H1 (cell line): ENCODE measurements around the gene ZNF346. TPM values are rescaled to one million over a fixed set of nuclear protein-coding genes. Genes with fewer than 3 reads are reported as not detected.
"Not testable (repeated sequence)": the region's sequence is repeated elsewhere in the genome, so short reads cannot be mapped to it uniquely, and the experiment has no call there.

Experiments
- CTCF ChIA-PET: fragments of 300-600 bp; sonication (Branson Sonifier 250); formaldehyde crosslinking; loops from one replicate; lab custom pipeline; 2021; ENCODE audit not compliant: partially characterized antibody; lab: Charles Lee
- POLR2A ChIA-PET: fragments of 300-600 bp; sonication (Branson Sonifier 250); formaldehyde crosslinking; loops from one replicate; lab custom pipeline; 2021; ENCODE audit warnings: inconsistent platforms; ENCODE audit not compliant: partially characterized antibody; lab: Charles Lee
- DNase-seq, 2 experiments: peaks; one replicate each; pipeline versions ENCODE4 v3.0.0 to v3.0.0-alpha.2; 2010 to 2022; ENCODE audit warnings: low spot score in 2 of 2, low read depth in 1 of 2, mixed read lengths in 1 of 2
- FAIRE-seq: peaks from 2 replicates; lab custom pipeline; 2011; peaks lifted over from hg19 to GRCh38; lab: Jason Lieb, UNC
- H2AFZ ChIP-seq: 2 replicates; pipeline ENCODE4 v1.8.1; 2012; ENCODE audit warnings: low read length, inconsistent platforms
- H2AK5ac ChIP-seq: 2 replicates; pipeline ENCODE4 v1.6.1; 2013; ENCODE audit warnings: low read depth, low read length
- H2BK120ac ChIP-seq: replicated peaks from 2 replicates; pipeline ENCODE3; 2013; ENCODE audit warnings: low read depth, low read length, inconsistent platforms
- H2BK12ac ChIP-seq: 2 replicates; pipeline ENCODE4 v1.6.1; 2013; ENCODE audit warnings: low read depth, low read length
- H2BK15ac ChIP-seq: 2 replicates; pipeline ENCODE4 v1.6.1; 2013; ENCODE audit warnings: low read length
- H2BK20ac ChIP-seq: 2 replicates; pipeline ENCODE4 v1.6.1; 2013; ENCODE audit warnings: low read length
- H2BK5ac ChIP-seq: 2 replicates; pipeline ENCODE4 v1.6.1; 2013; ENCODE audit warnings: low read depth, low read length
- H3K14ac ChIP-seq: 2 replicates; pipeline ENCODE4 v1.6.1; 2013; ENCODE audit warnings: inconsistent platforms; ENCODE audit not compliant: insufficient read length
- H3K18ac ChIP-seq: 2 replicates; pipeline ENCODE4 v1.6.1; 2013; ENCODE audit warnings: low read length; ENCODE audit errors: extremely low read depth
- H3K23ac ChIP-seq: 2 replicates; pipeline ENCODE4 v1.6.1; 2013; ENCODE audit warnings: inconsistent platforms; ENCODE audit not compliant: insufficient read length
- H3K23me2 ChIP-seq: 2 replicates; pipeline ENCODE4 v1.6.1; 2013; ENCODE audit warnings: low read depth, low read length
- H3K27ac ChIP-seq: 2 replicates; pipeline ENCODE4 v1.6.1; 2011; ENCODE audit warnings: low read depth, low read length, inconsistent platforms
- H3K27me3 ChIP-seq, 4 experiments: replicated peaks in 1 of 4; 1 replicate in 1 of 4; 2 replicates in 3 of 4; pipeline versions ENCODE4 v1.6.1 to v1.8.1; 2011 to 2013; ENCODE audit warnings: low read length in 3 of 4, mild to moderate bottlenecking in 3 of 4, inconsistent platforms in 2 of 4, mixed read lengths in 2 of 4, moderate library complexity in 1 of 4; ENCODE audit not compliant: control insufficient read depth in 3 of 4, insufficient read depth in 3 of 4; ENCODE audit errors: extremely low read depth in 1 of 4
- H3K36me3 ChIP-seq, 4 experiments: 2 replicates each; pipeline versions ENCODE4 v1.6.1 to v1.8.1; 2011 to 2013; ENCODE audit warnings: mild to moderate bottlenecking in 4 of 4, low read length in 3 of 4, moderate library complexity in 2 of 4, control low read depth in 1 of 4, inconsistent platforms in 1 of 4; ENCODE audit not compliant: insufficient read depth in 4 of 4, control insufficient read depth in 2 of 4
- H3K4ac ChIP-seq: replicated peaks from 2 replicates; pipeline ENCODE3; 2013; ENCODE audit warnings: low read length, low read depth, mixed read lengths, inconsistent platforms; ENCODE audit not compliant: insufficient read length
- H3K4me1 ChIP-seq, 4 experiments: replicated peaks in 1 of 4; 1 replicate in 1 of 4; 2 replicates in 3 of 4; pipeline versions ENCODE4 v1.6.1 to v1.8.1; 2011 to 2013; ENCODE audit warnings: low read length in 3 of 4, inconsistent platforms in 2 of 4, mixed read lengths in 1 of 4; ENCODE audit not compliant: insufficient read depth in 4 of 4, control insufficient read depth in 3 of 4
- H3K4me2 ChIP-seq, 2 experiments: 2 replicates each; pipeline versions ENCODE4 v1.6.1 to v1.8.1; 2011 to 2013; ENCODE audit warnings: low read depth in 2 of 2, low read length in 2 of 2, control low read depth in 1 of 2, inconsistent platforms in 1 of 2, mild to moderate bottlenecking in 1 of 2; ENCODE audit not compliant: insufficient read depth in 1 of 2
- H3K4me3 ChIP-seq, 4 experiments: fragments of 200-600, 300-600 bp in 1 of 4; sonication (generic), shearing (Covaris generic), sonication (Bioruptor Twin) in 1 of 4; 2 replicates each; pipeline versions ENCODE4 v1.5.1 to v1.8.1; 2011 to 2016; ENCODE audit warnings: low read length in 4 of 4, low read depth in 3 of 4, control low read depth in 2 of 4, inconsistent platforms in 2 of 4, mild to moderate bottlenecking in 2 of 4, mixed read lengths in 1 of 4, moderate library complexity in 1 of 4; ENCODE audit not compliant: insufficient read depth in 2 of 4; ENCODE audit errors: extremely low read depth in 1 of 4
- H3K56ac ChIP-seq: replicated peaks from 2 replicates; pipeline ENCODE3; 2013; ENCODE audit warnings: low read depth, mild to moderate bottlenecking, mixed read lengths, low read length, inconsistent platforms; ENCODE audit not compliant: insufficient read length
- H3K79me1 ChIP-seq: 2 replicates; pipeline ENCODE4 v1.6.1; 2013; ENCODE audit warnings: low read depth, low read length, control low read depth
- H3K79me2 ChIP-seq, 2 experiments: 2 replicates each; pipeline versions ENCODE4 v1.6.1 to v1.8.1; 2012 to 2013; ENCODE audit warnings: low read length in 2 of 2, mild to moderate bottlenecking in 2 of 2, inconsistent platforms in 1 of 2; ENCODE audit not compliant: insufficient read depth in 2 of 2, control insufficient read depth in 1 of 2
- H3K9ac ChIP-seq, 4 experiments: replicated peaks in 1 of 4; 1 replicate in 1 of 4; 2 replicates in 3 of 4; pipeline versions ENCODE4 v1.6.1 to v1.8.1; 2011 to 2013; ENCODE audit warnings: low read depth in 3 of 4, low read length in 3 of 4, control low read depth in 2 of 4, mild to moderate bottlenecking in 2 of 4, moderate library complexity in 2 of 4, inconsistent platforms in 1 of 4; ENCODE audit errors: extremely low read depth in 1 of 4
- H3K9me3 ChIP-seq, 2 experiments: 2 replicates each; pipeline versions ENCODE4 v1.6.1 to v1.8.1; 2012 to 2013; ENCODE audit warnings: mild to moderate bottlenecking in 2 of 2, moderate library complexity in 2 of 2, control low read depth in 1 of 2, inconsistent platforms in 1 of 2, low read depth in 1 of 2, low read length in 1 of 2, mixed read lengths in 1 of 2; ENCODE audit not compliant: insufficient read depth in 2 of 2
- H4K20me1 ChIP-seq, 2 experiments: replicated peaks in 1 of 2; 2 replicates each; pipeline versions ENCODE3 to v1.8.1; 2011 to 2013; ENCODE audit warnings: inconsistent platforms in 2 of 2, low read length in 2 of 2, mild to moderate bottlenecking in 1 of 2; ENCODE audit not compliant: insufficient read depth in 2 of 2, control insufficient read depth in 1 of 2
- H4K5ac ChIP-seq: 2 replicates; pipeline ENCODE4 v1.6.1; 2013; ENCODE audit warnings: low read length, low read depth, mixed read lengths, inconsistent platforms; ENCODE audit not compliant: insufficient read length
- H4K8ac ChIP-seq: 2 replicates; pipeline ENCODE4 v1.8.0; 2013; ENCODE audit warnings: mild to moderate bottlenecking, moderate library complexity, low read length, inconsistent platforms; ENCODE audit not compliant: insufficient read depth; ENCODE audit errors: extremely low read depth
- H4K91ac ChIP-seq: replicated peaks from 2 replicates; pipeline ENCODE3; 2013; ENCODE audit warnings: low read length, mixed read lengths, inconsistent platforms; ENCODE audit not compliant: insufficient read length
- polyA plus RNA-seq, 7 experiments: library from polyadenylated mRNA; depleted of rRNA in 3 of 7; stranded (reverse) in 5 of 7; unstranded in 2 of 7; fragments of >200 nt in 5 of 7; fragments of 200-250 nt in 2 of 7; gene quantifications; 1 replicate in 5 of 7; 2 replicates in 1 of 7; 4 replicates in 1 of 7; pipeline versions ENCODE4 v1.2.1 to v1.2.3, GENCODE V29; 2011 to 2013; ENCODE audit warnings: missing spikeins in 2 of 7, mixed read lengths in 2 of 7
- total RNA-seq: library from RNA; stranded (reverse); fragmentation: NEBNext Ultra II Directional; extraction: Animal tissue kit (Norgen Biotek cat#: 25700); gene quantifications from 2 replicates; pipeline ENCODE4 v1.2.1, GENCODE V29; 2021

ZNF346 gene
- total and polyA plus RNA-seq, 2 of the 8 experiments (the other 6 are each of a cell fraction or from before 2014, with no cell fraction given): 19.9 to 20.8 TPM

- POLR2A ChIA-PET: interaction anchor here (0.6 kb wide), 1 partner anchor 40 kb away, joined by 3 read pairs; no protein-coding TSS in a partner anchor
- H2AK5ac ChIP-seq, H3K4ac ChIP-seq, H2AFZ ChIP-seq, H2BK5ac ChIP-seq, H3K9me3 ChIP-seq, H3K36me3 ChIP-seq, H3K14ac ChIP-seq, H2BK15ac ChIP-seq, H4K5ac ChIP-seq, H3K9ac ChIP-seq, H4K20me1 ChIP-seq, H3K18ac ChIP-seq, H3K23ac ChIP-seq, H3K27ac ChIP-seq, CTCF ChIA-PET, DNase-seq, H4K8ac ChIP-seq, FAIRE-seq, H2BK120ac ChIP-seq, H3K79me1 ChIP-seq, H4K91ac ChIP-seq, H3K4me3 ChIP-seq, H3K27me3 ChIP-seq, H3K4me1 ChIP-seq, H3K23me2 ChIP-seq, H2BK12ac ChIP-seq, H3K56ac ChIP-seq, H3K4me2 ChIP-seq, H2BK20ac ChIP-seq: not testable (repeated sequence)
- peaks cover 31 to 98% of the 10 kb centered on the region in 2 experiments for H3K79me2 ChIP-seq
Observed at GRCh38 chr5:176999526-176999925, 23.0 kb upstream of the ZNF346 start.
